ENCODE data around the gene EXOC6.

EXOC6 gene

DNA sequence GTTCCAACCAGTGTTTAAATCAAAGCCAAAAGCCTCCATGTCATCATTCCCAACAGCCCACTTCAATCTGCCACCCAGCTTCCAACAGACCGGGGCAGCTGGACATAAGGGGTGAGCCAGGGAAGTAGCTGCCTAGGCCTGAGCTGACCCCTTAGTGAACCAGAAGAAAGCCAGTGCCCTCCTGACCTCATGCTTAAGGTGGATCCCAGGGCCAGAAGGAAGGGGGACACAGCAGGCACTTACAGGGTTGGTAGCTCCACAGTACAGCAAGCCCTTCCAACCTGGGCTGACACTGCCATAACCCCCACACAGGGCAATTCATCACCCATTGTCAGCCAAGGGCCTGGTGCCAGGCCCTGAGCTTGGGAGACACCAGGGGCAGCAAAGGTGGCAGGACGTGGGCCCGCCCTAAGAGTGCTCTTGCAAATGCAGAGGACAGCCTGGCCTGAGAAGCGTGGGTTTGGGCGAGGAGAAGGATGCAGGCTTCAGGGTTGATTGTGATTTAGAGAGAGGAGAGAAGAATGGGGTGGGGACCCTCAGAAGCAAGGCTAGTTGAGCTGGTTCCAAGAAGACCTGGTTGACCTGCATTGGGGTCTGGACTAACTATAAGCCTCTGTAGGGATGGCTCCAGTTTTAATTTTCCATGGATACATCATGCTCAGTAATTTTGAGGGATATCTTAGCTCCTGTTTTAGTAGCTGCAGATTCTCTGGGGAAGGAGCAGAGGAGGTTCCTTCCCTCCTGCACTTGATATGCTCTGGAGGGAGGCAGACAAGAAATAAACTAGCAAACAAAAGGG is 222.3 kb downstream of the EXOC6 start:
- no peak overlapping the region for H3K9ac ChIP-seq (ENCODE audit: low read depth, low read length)
- H3K4me1 ChIP-seq (ENCODE audit: insufficient read depth, low read length): no peaks in the 10 kb centered on the region
- H3K36me3 ChIP-seq (ENCODE audit: insufficient read depth, low read length): no peaks in the 10 kb centered on the region
- H3K9me3 ChIP-seq (ENCODE audit: control insufficient read depth, insufficient read depth, low read length): no peaks in the 10 kb centered on the region; the same call in 1 of the 2 replicates

DNA sequence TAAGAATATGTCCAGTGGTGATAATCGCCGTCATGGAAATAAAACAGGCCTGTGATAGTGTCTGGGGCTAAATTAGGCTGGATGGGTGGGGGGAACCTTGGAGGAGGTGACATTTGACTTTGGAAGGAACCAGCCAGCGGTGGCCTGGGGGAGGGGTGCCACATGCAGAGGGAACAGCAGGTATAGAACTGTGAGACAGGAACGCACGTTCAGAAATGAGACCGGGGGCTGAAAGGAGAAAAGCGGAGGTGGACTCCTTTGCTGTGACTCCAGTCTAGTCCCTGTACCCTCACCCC is 222.8 kb downstream of the EXOC6 start:
- Histone ChIP-seq H3K4me1 (ENCODE audit: insufficient read depth, low read length) (no peaks in the 10 kb centered on the region), H3K36me3 (ENCODE audit: insufficient read depth, low read length) (no peaks in the 10 kb centered on the region), H3K9me3 (ENCODE audit: control insufficient read depth, insufficient read depth, low read length) (no peaks in the 10 kb centered on the region; the same call in 1 of the 2 replicates), H3K9ac (ENCODE audit: low read depth, low read length) (no peak overlapping the region)

DNA sequence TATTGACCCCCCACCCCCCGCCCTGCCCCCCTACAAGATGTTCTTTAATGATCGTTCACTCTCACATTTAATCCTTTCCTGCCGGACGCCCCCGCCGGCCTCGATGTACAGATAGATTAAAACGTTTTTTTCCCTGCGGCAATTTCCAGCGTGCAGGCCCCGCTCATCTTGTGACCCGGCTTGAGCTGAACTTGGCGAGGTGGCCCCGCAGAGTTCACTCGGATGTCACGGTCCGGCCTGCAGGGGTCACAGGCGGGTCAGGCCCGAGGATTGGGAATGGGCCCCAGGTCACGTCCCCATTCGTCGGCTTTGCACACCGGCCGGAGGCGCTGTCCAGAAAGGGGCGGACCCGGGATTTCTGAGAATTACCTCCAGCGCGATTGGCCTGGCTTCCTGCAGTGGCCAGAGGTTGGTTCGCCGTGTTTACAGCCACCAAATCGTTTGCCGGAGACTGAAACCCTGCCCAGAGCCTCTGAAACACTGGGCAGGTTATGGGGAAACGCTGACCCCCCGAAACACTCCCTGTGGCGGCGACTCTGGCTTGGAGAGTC is 223.4 kb downstream of the EXOC6 start:
- Histone ChIP-seq H3K36me3 (ENCODE audit: insufficient read depth, low read length) (no peaks in the 10 kb centered on the region), H3K9me3 (ENCODE audit: control insufficient read depth, insufficient read depth, low read length) (no peaks in the 10 kb centered on the region), H3K9ac (ENCODE audit: low read depth, low read length) (peak overlapping the region; percentile 62; the same call in 1 of the 2 replicates), H3K4me1 (ENCODE audit: insufficient read depth, low read length) (no peaks in the 10 kb centered on the region)

DNA sequence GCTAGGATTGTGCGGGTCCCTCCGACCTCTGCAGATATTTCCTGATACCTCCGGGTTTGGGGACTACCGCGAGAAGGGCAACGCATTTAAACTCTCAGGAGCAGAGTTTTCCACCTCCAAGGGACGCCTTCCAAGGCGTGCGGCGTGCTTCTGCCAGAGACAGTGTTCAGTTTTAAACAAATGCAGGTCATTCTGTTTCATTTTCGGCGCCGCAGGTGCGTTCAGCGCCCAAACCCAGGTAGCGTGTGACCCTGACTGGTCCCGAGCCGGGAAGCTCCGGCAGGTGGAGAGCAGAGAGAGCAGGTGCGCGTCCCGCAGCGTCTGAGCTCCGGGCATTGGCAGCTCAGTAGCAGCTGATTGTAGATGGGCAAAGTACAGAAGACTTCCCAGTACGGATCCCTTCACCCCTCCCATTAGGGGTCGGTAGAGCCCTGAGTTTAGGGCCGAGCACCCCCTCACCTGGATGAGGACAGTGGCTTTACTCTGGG is 223.9 kb downstream of the EXOC6 start:
- Histone ChIP-seq H3K9ac (ENCODE audit: low read depth, low read length) (peak overlapping the region; percentile 62; the same call in 1 of the 2 replicates), H3K4me1 (ENCODE audit: insufficient read depth, low read length) (no peaks in the 10 kb centered on the region), H3K36me3 (ENCODE audit: insufficient read depth, low read length) (no peaks in the 10 kb centered on the region), H3K9me3 (ENCODE audit: control insufficient read depth, insufficient read depth, low read length) (no peaks in the 10 kb centered on the region)

DNA sequence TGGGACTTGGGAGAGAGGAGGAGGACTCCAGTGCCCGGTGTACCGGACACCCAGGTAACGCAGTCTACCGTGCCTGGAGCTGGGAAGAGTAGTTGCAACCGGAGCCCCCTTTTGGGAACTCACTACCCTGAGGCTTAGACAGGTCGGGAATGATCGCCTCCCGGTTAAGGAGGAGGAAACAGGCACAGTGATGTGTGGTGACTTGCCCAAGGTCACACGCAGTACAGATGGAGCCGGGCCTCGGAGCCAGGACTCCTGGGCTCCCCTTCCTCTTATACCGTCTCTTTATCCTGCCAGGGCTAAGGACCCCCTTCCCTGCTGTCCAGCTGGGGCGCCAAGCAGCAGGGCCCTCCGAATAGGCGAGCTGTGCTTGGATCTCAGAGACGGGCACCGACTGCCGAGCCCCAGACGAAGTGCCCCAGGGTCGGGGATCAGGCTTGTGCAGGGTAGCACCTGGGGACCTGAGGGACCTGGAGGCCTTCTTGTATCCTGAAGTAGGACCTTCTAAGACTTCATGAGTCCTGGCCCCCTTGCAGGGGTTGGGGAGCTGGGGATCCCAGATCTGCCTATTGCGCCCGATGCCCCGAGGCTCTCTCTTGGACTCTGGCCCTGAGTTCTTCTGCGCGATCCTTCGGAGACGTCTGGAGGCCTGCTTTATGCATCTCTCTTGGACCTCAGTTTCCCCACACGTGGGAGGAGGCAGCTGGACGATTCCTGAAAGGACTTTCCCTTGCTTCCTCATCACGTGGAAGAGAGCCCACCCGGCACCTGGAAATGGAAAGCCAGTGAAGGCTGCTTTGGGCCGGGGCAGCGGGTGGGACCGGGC is 224.6 kb downstream of the EXOC6 start:
- Histone ChIP-seq H3K36me3 (ENCODE audit: insufficient read depth, low read length) (no peaks in the 10 kb centered on the region), H3K4me1 (ENCODE audit: insufficient read depth, low read length) (no peaks in the 10 kb centered on the region), H3K9ac (ENCODE audit: low read depth, low read length) (peak overlapping the region; percentile 62), H3K9me3 (ENCODE audit: control insufficient read depth, insufficient read depth, low read length) (no peaks in the 10 kb centered on the region)

DNA sequence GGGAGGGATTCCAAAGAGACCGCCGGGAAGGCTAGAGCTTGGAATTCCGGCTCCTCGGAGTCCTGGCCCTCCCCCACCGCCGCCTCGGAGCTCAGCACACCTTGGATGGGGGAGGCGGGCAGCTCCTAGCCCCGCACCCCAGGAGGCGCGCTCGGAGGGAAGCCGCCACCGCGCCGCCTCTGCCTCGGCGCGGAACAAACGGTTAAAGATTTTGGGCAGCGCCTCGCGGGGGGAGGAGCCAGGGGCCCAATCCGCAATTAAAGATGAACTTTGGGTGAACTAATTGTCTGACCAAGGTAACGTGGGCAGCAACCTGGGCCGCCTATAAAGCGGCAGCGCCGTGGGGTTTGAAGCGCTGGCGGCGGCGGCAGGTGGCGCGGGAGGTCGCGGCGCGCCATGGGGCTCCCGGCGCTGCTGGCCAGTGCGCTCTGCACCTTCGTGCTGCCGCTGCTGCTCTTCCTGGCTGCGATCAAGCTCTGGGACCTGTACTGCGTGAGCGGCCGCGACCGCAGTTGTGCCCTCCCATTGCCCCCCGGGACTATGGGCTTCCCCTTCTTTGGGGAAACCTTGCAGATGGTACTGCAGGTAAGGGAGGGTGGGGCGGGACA is 225.3 kb downstream of the EXOC6 start, which contains the start of gene CYP26A1:
Gene CYP26A1 (plus strand): TSS at position 355 of the 608 bp plus-strand sequence. CDS start 42 bp downstream, at position 397.
- peak within 1 kb of the TSS; percentile 62 for H3K9ac ChIP-seq (ENCODE audit: low read depth, low read length)
- H3K9me3 ChIP-seq (ENCODE audit: control insufficient read depth, insufficient read depth, low read length): no peaks in the 10 kb centered on the region
- H3K36me3 ChIP-seq (ENCODE audit: insufficient read depth, low read length): no peaks in the 10 kb centered on the region
- no peaks in the 10 kb centered on the region for H3K4me1 ChIP-seq (ENCODE audit: insufficient read depth, low read length)

DNA sequence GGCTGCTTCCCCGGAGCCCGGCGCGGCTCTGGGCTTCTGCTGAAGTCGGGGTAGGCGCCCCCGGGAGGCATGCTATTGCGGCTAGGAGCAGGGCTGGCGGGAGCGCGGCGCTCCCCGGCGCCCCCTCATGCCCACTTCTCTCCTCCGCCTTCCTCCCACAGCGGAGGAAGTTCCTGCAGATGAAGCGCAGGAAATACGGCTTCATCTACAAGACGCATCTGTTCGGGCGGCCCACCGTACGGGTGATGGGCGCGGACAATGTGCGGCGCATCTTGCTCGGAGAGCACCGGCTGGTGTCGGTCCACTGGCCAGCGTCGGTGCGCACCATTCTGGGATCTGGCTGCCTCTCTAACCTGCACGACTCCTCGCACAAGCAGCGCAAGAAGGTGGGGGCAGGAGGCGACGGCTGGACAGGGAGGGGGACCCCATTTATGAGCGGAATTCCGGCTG is 225.9 kb downstream of the EXOC6 start:
- Histone ChIP-seq H3K4me1 (ENCODE audit: insufficient read depth, low read length) (no peaks in the 10 kb centered on the region), H3K9me3 (ENCODE audit: control insufficient read depth, insufficient read depth, low read length) (no peaks in the 10 kb centered on the region), H3K36me3 (ENCODE audit: insufficient read depth, low read length) (no peaks in the 10 kb centered on the region), H3K9ac (ENCODE audit: low read depth, low read length) (peak overlapping the region; percentile 62)

DNA sequence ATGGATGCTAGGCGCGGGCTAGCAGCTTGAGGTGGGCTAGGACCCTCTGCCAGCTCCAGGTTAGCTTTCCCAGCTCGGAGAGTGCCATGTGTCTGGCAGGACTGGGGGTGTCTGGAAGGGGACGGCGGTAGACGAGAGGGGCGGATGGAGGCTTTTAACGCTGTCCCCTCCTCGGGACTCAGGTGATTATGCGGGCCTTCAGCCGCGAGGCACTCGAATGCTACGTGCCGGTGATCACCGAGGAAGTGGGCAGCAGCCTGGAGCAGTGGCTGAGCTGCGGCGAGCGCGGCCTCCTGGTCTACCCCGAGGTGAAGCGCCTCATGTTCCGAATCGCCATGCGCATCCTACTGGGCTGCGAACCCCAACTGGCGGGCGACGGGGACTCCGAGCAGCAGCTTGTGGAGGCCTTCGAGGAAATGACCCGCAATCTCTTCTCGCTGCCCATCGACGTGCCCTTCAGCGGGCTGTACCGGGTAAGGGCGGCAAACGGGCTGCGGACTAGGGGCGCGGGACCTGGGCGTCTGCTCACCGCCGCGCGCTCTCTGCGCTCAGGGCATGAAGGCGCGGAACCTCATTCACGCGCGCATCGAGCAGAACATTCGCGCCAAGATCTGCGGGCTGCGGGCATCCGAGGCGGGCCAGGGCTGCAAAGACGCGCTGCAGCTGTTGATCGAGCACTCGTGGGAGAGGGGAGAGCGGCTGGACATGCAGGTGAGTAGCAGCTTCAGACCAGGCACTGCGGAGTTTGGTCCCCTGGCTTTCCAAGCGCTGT is 226.5 kb downstream of the EXOC6 start:
- Histone ChIP-seq H3K9ac (ENCODE audit: low read depth, low read length) (peak overlapping the region; percentile 62), H3K9me3 (ENCODE audit: control insufficient read depth, insufficient read depth, low read length) (no peaks in the 10 kb centered on the region), H3K36me3 (ENCODE audit: insufficient read depth, low read length) (no peaks in the 10 kb centered on the region), H3K4me1 (ENCODE audit: insufficient read depth, low read length) (no peaks in the 10 kb centered on the region)

DNA sequence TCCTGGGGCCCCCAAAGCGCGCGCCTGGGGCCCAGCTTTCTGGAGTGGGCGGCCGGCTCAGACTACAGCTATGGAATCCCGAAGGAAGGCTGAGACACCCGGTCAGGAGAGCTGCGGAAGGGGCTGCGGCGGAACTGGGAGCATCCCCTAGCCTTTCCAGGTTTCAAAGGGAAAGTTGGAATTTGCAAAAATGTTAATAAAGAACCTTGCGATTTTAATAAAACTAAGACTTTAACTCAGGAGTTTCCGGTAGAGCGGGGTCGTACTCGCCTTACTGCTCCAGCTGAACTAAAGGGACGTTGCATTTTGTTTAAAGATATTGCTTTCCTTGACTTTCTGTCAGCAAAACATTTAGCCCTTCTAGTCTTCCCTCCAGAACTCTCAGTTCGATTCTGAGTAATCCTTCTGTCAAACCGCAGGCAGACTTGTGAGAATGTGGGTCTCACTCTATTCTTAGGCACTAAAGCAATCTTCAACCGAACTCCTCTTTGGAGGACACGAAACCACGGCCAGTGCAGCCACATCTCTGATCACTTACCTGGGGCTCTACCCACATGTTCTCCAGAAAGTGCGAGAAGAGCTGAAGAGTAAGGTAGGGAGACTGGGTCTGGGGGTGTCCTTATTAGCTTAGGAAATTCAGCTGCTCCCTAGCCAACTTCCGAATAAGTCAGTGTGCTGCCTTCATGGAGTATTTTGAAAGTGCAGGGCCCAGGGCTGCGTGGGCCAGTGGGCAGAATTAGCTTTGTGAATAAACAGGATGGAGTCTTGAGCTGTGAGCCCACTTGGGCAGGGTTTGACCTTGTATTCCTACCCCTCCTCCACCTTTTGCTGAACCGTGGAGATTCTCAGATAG is 227.3 kb downstream of the EXOC6 start:
- no peaks in the 10 kb centered on the region for H3K36me3 ChIP-seq (ENCODE audit: insufficient read depth, low read length)
- H3K4me1 ChIP-seq (ENCODE audit: insufficient read depth, low read length): no peaks in the 10 kb centered on the region; the same call in 1 of the 2 replicates
- no peaks in the 10 kb centered on the region for H3K9me3 ChIP-seq (ENCODE audit: control insufficient read depth, insufficient read depth, low read length)
- peak overlapping the region; percentile 62 for H3K9ac ChIP-seq (ENCODE audit: low read depth, low read length)

DNA sequence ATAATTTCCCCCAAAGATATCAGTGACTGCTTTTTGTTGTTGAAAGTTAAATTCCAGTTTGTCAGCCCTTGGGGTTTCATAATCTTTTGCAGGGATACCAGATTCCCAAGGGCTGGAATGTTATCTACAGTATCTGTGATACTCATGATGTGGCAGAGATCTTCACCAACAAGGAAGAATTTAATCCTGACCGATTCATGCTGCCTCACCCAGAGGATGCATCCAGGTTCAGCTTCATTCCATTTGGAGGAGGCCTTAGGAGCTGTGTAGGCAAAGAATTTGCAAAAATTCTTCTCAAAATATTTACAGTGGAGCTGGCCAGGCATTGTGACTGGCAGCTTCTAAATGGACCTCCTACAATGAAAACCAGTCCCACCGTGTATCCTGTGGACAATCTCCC is 228.6 kb downstream of the EXOC6 start:
- no peaks in the 10 kb centered on the region; the same call in 1 of the 2 replicates for H3K4me1 ChIP-seq (ENCODE audit: insufficient read depth, low read length)
- no peaks in the 10 kb centered on the region for H3K9me3 ChIP-seq (ENCODE audit: control insufficient read depth, insufficient read depth, low read length)
- H3K36me3 ChIP-seq (ENCODE audit: insufficient read depth, low read length): no peaks in the 10 kb centered on the region
- H3K9ac ChIP-seq (ENCODE audit: low read depth, low read length): 0 out of 2 replicates have a peak overlapping the region, but pooled peaks have one; percentile 8

DNA sequence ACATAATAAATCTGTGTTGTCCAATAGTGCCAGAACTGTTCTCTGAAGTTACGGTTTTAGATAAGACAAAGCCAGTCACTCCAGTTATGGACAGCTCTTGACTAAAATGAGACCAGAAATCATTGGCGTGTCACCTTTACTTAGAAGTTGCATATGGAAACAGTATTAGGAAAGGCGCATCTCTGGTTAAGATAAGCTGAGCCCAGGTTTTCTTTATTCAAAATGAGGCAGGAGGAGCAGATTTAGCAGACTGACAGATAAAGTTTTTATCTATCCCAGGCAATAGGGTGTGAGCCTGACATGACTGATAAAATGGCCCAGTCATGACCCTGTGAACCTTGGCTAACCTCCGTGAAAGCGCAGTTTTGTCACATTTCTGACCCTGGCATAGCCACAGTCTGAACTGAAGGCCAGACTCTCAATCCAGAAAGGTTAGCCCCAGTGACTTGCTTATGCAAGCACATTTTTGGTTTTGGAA is 229.6 kb downstream of the EXOC6 start:
- Histone ChIP-seq H3K9ac (ENCODE audit: low read depth, low read length) (no peak overlapping the region), H3K9me3 (ENCODE audit: control insufficient read depth, insufficient read depth, low read length) (no peaks in the 10 kb centered on the region), H3K4me1 (ENCODE audit: insufficient read depth, low read length) (no peaks in the 10 kb centered on the region; the same call in 1 of the 2 replicates), H3K36me3 (ENCODE audit: insufficient read depth, low read length) (no peaks in the 10 kb centered on the region)

DNA sequence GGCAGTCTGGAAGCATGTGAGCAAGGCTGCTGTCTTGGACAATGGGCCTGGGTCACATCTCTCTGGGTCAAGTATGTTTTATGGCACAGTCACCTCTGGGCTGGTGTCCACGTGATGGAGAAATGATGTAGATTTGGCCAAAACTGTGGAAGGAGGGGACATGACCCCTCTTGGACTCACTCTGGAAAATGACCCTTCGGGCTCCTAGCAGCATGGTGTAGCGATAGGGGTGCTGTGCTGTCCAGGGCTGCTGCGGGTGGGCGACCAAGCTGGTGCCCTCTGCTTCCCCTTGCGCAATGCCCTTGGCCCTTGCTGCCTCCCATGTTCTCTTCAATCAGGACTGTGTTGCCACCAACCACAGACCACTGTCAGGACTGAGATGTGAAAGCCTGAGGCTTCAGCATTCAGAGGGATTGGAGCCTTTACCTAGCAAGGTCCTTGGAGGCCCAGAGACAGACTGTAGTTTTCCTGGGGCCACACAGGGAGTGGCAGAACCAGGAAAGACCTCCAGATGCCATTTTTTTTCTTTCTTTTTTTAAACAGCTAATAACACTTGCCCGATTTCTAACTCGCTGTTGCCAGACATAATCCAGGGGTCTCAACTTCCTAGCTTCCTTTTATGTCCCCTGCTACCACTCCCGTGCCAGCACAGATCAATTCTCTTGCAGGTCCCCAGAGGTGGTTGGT is 231.5 kb downstream of the EXOC6 start:
- H3K36me3 ChIP-seq (ENCODE audit: insufficient read depth, low read length): no peaks in the 10 kb centered on the region
- H3K9me3 ChIP-seq (ENCODE audit: control insufficient read depth, insufficient read depth, low read length): no peaks in the 10 kb centered on the region
- H3K4me1 ChIP-seq (ENCODE audit: insufficient read depth, low read length): no peaks in the 10 kb centered on the region; the same call in 1 of the 2 replicates
- H3K9ac ChIP-seq (ENCODE audit: low read depth, low read length): no peak overlapping the region
